ENCODE data around the gene PSMB5. TPM values are rescaled to one million over a fixed set of nuclear protein-coding genes. Genes with fewer than 3 reads are reported as not detected.

The PSMB5 gene
- total and polyA plus RNA-seq, 9 of the 15 experiments (the other 6 are each of a cell fraction or from before 2014, with no cell fraction given) = 198 to 1,870 (median 269) TPM

- TF ChIP-seq ZNF592 (IDR thresholded peaks at IDR 0.05) = peak; percentile 49; the same call in 1 of the 2 replicates
- TF ChIP-seq MTA3 (IDR thresholded peaks at IDR 0.05; ENCODE audit: borderline replicate concordance) = peak; percentile 95
- TF ChIP-seq ILK (tag; IDR thresholded peaks at IDR 0.05; ENCODE audit: borderline replicate concordance, low read depth) = no peak
- TF ChIP-seq SMARCE1 (IDR thresholded peaks at IDR 0.05) = peak; percentile 78
- TF ChIP-seq SIRT6 (IDR thresholded peaks at IDR 0.05; ENCODE audit: low read depth, low read length) = no peak
- no peak for TF ChIP-seq ZNF217 (CRISPR knock-in tag; IDR thresholded peaks at IDR 0.05)
- TF ChIP-seq ZNF23 (CRISPR knock-in tag; IDR thresholded peaks at IDR 0.05) = no peak
- TF ChIP-seq PATZ1 (CRISPR knock-in tag; IDR thresholded peaks at IDR 0.05; ENCODE audit: borderline replicate concordance) = no peak
- no peak for TF ChIP-seq BRF2 (IDR thresholded peaks at IDR 0.05; ENCODE audit: borderline replicate concordance, insufficient read depth, insufficient read length)
- no peak for TF ChIP-seq ZNF766 (CRISPR knock-in tag; conservative IDR thresholded peaks at IDR 0.05)
- no peak for TF ChIP-seq NR2F6 (CRISPR knock-in tag; IDR thresholded peaks at IDR 0.05)
- TF ChIP-seq SAFB2 (IDR thresholded peaks at IDR 0.05; ENCODE audit: borderline replicate concordance, low read depth, low read length, severe bottlenecking) = no peak
- TF ChIP-seq ATF4 (CRISPR knock-in tag; IDR thresholded peaks at IDR 0.05) = no peak
- peak; percentile 63; the same call in 1 of the 2 replicates for TF ChIP-seq SREBF2 (CRISPR knock-in tag; IDR thresholded peaks at IDR 0.05)
- TF ChIP-seq KDM5B (IDR thresholded peaks at IDR 0.05; ENCODE audit: insufficient replicate concordance, low read depth, low read length) = no peak
- no peak for TF ChIP-seq CREB5 (CRISPR knock-in tag; IDR thresholded peaks at IDR 0.05)
Measured at GRCh38 chr14:22982477-22983245, 52.0 kb downstream of the PSMB5 start, which contains the start of gene AJUBA (continued).
